ENCODE measurements around the gene INSRR. TPM values are rescaled to one million over a fixed set of nuclear protein-coding genes. Genes with fewer than 3 reads are reported as not detected.

INSRR gene
- total and polyA plus RNA-seq, 2 of the 8 experiments (the other 6 are each of a cell fraction or from before 2014, with no cell fraction given) = 0.02 TPM; not detected in 1

DNA sequence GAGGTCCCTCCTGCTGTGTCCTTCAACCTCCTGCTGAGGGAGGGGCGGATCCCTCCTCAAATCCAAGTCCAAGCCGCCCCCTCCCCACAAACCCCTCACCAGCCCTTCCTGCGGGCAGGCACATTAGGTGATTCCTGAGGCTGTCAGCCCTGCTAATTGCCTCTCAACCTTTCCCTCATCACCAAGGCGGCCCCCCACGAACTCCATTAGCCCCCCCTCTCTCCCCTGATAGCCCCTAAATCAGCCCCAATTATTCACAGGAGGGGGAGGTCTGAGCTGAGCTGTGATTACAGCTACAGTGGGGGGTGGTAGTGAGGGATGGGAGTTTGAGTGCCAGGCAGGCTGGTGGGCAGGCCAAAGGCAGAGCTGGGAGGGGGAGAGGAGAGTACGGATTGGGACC, 28.8 kb upstream of the INSRR start:
- H3K9me3 ChIP-seq (ENCODE audit: insufficient read depth in 2 of 2, low read depth in 1 of 2, low read length in 1 of 2) = no peaks in the 10 kb centered on the region
- no peaks in the 10 kb centered on the region for H4K20me1 ChIP-seq (replicated peaks in 1 of 2; ENCODE audit: control insufficient read depth in 1 of 2, insufficient read depth in 2 of 2, low read length in 2 of 2)
- H2BK5ac ChIP-seq (ENCODE audit: low read depth, low read length) = no peak overlapping the region
- ChIA-PET CTCF (ENCODE audit: partially characterized antibody) (interaction anchor here (0.6 to 31.4 kb wide), 18 partner anchors 9 to 473 kb away, joined by 3 to 719 read pairs (median 6); partner anchors contain the start of genes INSRR, LRRC71 and NTRK1), POLR2A (ENCODE audit: partially characterized antibody) (interaction anchor here (0.6 to 2.0 kb wide), 11 partner anchors 9 to 195 kb away, joined by 3 to 10 read pairs (median 4); partner anchors contain the start of genes ISG20L2 and METTL25B)
- peaks cover 2 to 45% (median 39%) of the 10 kb centered on the region in 4 experiments for H3K27me3 ChIP-seq (replicated peaks in 1 of 4; ENCODE audit: control insufficient read depth in 3 of 4, extremely low read depth in 1 of 4, insufficient read depth in 3 of 4, low read length in 3 of 4)
- H2BK20ac ChIP-seq (ENCODE audit: low read length) = no peak overlapping the region
- H3K56ac ChIP-seq (replicated peaks; ENCODE audit: insufficient read length, low read depth, low read length) = no peak overlapping the region
- H3K79me1 ChIP-seq (ENCODE audit: low read depth, low read length) = no peaks in the 10 kb centered on the region
- no peak overlapping the region for H2AK5ac ChIP-seq (ENCODE audit: low read depth, low read length)
- no peak overlapping the region for H3K14ac ChIP-seq (ENCODE audit: insufficient read length)
- no peak overlapping the region for H4K91ac ChIP-seq (replicated peaks; ENCODE audit: insufficient read length, low read length)
- no peak for DNase-seq (ENCODE audit: low read depth in 1 of 2, low spot score in 2 of 2)
- no peak overlapping the region for H3K23ac ChIP-seq (ENCODE audit: insufficient read length)
- peak overlapping the region; percentile 46 to 54; a peak in 3 of 4 replicates for H3K4me2 ChIP-seq (ENCODE audit: insufficient read depth in 1 of 2, low read depth in 2 of 2, low read length in 2 of 2)
- H3K4ac ChIP-seq (replicated peaks; ENCODE audit: insufficient read length, low read depth, low read length) = no peak overlapping the region
- no peaks in the 10 kb centered on the region for H3K36me3 ChIP-seq (ENCODE audit: control insufficient read depth in 2 of 4, insufficient read depth in 4 of 4, low read length in 3 of 4)
- peak overlapping the region in 1 of 4 experiments; percentile 39; a peak in 2 of 8 replicates for H3K4me3 ChIP-seq (ENCODE audit: extremely low read depth in 1 of 4, insufficient read depth in 2 of 4, low read depth in 3 of 4, low read length in 4 of 4)
- H2BK15ac ChIP-seq (ENCODE audit: low read length) = no peak overlapping the region; the same call in 1 of the 2 replicates
- no peak overlapping the region for H2AFZ ChIP-seq (ENCODE audit: low read length)
- WGBS, 2 experiments (ENCODE audit: extremely low coverage in 1 of 2, insufficient coverage in 1 of 2, insufficient read length in 1 of 2, insufficient replicate concordance in 2 of 2, low coverage in 1 of 2, low lambda C conversion rate in 2 of 2, missing lambda C conversion rate in 1 of 2) = 37% methylated on average over 5 of the region's 6 CpGs; no CpG with 5 or more reads in 1 of the 2 experiments
- H3K27ac ChIP-seq (ENCODE audit: low read depth, low read length) = no peak overlapping the region
- no peaks in the 10 kb centered on the region for H3K79me2 ChIP-seq (ENCODE audit: control insufficient read depth in 1 of 2, insufficient read depth in 2 of 2, low read length in 2 of 2)
- H3K4me1 ChIP-seq (replicated peaks in 1 of 4; ENCODE audit: control insufficient read depth in 3 of 4, insufficient read depth in 4 of 4, low read length in 3 of 4) = peaks cover 8 to 37% (median 17%) of the 10 kb centered on the region in 4 experiments
- H2BK120ac ChIP-seq (replicated peaks; ENCODE audit: low read depth, low read length) = no peak overlapping the region
- no peak overlapping the region for H4K8ac ChIP-seq (ENCODE audit: extremely low read depth, insufficient read depth, low read length)
- no peak overlapping the region for H3K18ac ChIP-seq (ENCODE audit: extremely low read depth, low read length)
- H4K5ac ChIP-seq (ENCODE audit: insufficient read length, low read depth, low read length) = no peak overlapping the region
- no peak for FAIRE-seq
- H3K9ac ChIP-seq (replicated peaks in 1 of 4; ENCODE audit: extremely low read depth in 1 of 4, low read depth in 3 of 4, low read length in 3 of 4) = no peak overlapping the region
- H2BK12ac ChIP-seq (ENCODE audit: low read depth, low read length) = 0 out of 2 replicates have a peak overlapping the region, but pooled peaks have one; percentile 19
- H3K23me2 ChIP-seq (ENCODE audit: low read depth, low read length) = peaks cover 4% of the 10 kb centered on the region; the same call in 1 of the 2 replicates
- TF ChIP-seq, protein P1, sequence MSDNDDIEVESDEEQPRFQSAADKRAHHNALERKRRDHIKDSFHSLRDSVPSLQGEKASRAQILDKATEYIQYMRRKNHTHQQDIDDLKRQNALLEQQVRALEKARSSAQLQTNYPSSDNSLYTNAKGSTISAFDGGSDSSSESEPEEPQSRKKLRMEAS (IDR thresholded peaks at IDR 0.05) = no peak
- TF ChIP-seq SIX5 (IDR thresholded peaks at IDR 0.05; ENCODE audit: low read depth, low read length) = no peak
- no peak for TF ChIP-seq TAF1 (IDR thresholded peaks at IDR 0.05; ENCODE audit: low read depth, low read length)
- no peak for TF ChIP-seq PHF8 (conservative IDR thresholded peaks at IDR 0.05; ENCODE audit: low read depth, low read length)
- TF ChIP-seq RBBP5 (IDR thresholded peaks at IDR 0.05; ENCODE audit: borderline replicate concordance, low read depth, low read length) = no peak
- TF ChIP-seq, protein P2, sequence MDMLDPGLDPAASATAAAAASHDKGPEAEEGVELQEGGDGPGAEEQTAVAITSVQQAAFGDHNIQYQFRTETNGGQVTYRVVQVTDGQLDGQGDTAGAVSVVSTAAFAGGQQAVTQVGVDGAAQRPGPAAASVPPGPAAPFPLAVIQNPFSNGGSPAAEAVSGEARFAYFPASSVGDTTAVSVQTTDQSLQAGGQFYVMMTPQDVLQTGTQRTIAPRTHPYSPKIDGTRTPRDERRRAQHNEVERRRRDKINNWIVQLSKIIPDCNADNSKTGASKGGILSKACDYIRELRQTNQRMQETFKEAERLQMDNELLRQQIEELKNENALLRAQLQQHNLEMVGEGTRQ (IDR thresholded peaks at IDR 0.05; ENCODE audit: low read length) = no peak
- no peak for TF ChIP-seq TCF12 (IDR thresholded peaks at IDR 0.05; ENCODE audit: low read depth, low read length)
- TF ChIP-seq BACH1 (IDR thresholded peaks at IDR 0.05; ENCODE audit: low read length) = no peak
- TF ChIP-seq EP300 (IDR thresholded peaks at IDR 0.05; ENCODE audit: borderline replicate concordance in 1 of 2, low read depth in 2 of 2, low read length in 2 of 2) = no peak
- no peak for TF ChIP-seq KDM5A (IDR thresholded peaks at IDR 0.05; ENCODE audit: low read length)
- TF ChIP-seq RAD21 (IDR thresholded peaks at IDR 0.05 in 1 of 2, conservative IDR thresholded peaks at IDR 0.05 in 1 of 2; ENCODE audit: low read depth in 2 of 2, low read length in 2 of 2) = no peak
- no peak for TF ChIP-seq TEAD4 (IDR thresholded peaks at IDR 0.05; ENCODE audit: low read depth, low read length)
